GM12874 (cell line): ENCODE results near the gene TSPAN4.

Experiments used
- CTCF ChIP-seq: IDR thresholded peaks from 2 replicates; pipeline ENCODE4 v1.5.1; 2011; ENCODE audit warnings: low read depth, mild to moderate bottlenecking, control low read depth, low read length, moderate library complexity; ENCODE audit not compliant: insufficient read depth

TSPAN4 gene

GRCh38 chr11:809287-810039 lies 33.2 kb upstream of the TSPAN4 start, which contains the start of gene RPLP2:
TSS of gene RPLP2 (plus strand) at chr11:809967. CDS start at chr11:810235, 268 bp downstream.
- no peak for TF ChIP-seq CTCF

- no peak for TF ChIP-seq CTCF
Observed at GRCh38 chr11:810040-810567, 32.5 kb upstream of the TSPAN4 start.

GRCh38 chr11:811446-812245 lies 31.0 kb upstream of the TSPAN4 start:
- no peak for TF ChIP-seq CTCF

- TF ChIP-seq CTCF, result no peak
Observed at GRCh38 chr11:812390-812789, 30.3 kb upstream of the TSPAN4 start.

- TF ChIP-seq CTCF, result no peak
Observed at GRCh38 chr11:813072-813455, 29.6 kb upstream of the TSPAN4 start.

GRCh38 chr11:813456-814096 lies 29.1 kb upstream of the TSPAN4 start:
- TF ChIP-seq CTCF, result no peak
